Measurements from ENCODE around the gene RFX3. TPM values are rescaled to one million over a fixed set of nuclear protein-coding genes. Genes with fewer than 3 reads are reported as not detected.

Gene RFX3
- polyA plus RNA-seq, 1 donor = 9.8 TPM

DNA sequence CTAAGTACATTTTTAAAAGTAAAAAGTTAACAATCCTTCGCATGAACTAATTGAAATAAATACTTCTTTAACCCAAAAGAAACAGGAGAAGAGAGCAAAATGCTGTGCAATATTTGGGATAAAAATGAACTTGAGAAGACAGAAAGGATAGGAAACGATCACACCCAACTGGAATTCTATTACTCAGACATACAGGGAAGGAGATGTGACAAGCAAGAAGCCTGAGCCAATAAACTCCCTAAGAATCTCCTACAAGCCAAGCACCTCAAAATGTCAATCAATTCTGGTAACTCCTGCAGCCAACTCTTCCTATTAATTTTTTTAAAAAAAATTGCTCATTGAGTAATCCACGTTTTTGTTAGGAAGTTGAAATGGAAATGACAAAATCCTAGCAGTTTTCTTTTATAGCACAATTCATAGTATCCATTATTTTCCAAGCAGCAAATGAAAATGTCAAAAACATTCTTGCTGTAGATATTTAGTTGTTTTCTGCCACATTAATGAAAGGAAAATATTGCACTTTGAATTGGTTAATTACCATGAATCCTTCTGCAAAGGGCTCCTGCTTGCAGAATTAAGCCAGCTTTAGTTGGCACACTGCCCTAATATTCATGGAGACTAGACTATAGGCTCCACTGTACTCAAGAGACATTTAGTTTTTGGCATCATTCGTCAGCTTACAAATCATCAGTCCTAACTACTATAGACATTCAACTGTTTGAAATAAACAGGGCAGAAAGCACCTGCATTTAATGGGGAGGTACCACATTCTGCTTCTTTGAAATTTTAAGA is 89.0 kb downstream of the RFX3 start:
- DNase-seq = no peak
- no peaks in the 10 kb centered on the region for H3K4me1 ChIP-seq (ENCODE audit: control insufficient read depth, insufficient read depth, low read length)
- no peaks in the 10 kb centered on the region for H3K36me3 ChIP-seq (ENCODE audit: control insufficient read depth, insufficient read depth, low read length)
- H3K9me3 ChIP-seq (ENCODE audit: control insufficient read depth, low read depth, low read length) = no peaks in the 10 kb centered on the region
- H3K27ac ChIP-seq (ENCODE audit: low read length) = no peak overlapping the region
- 93% methylated on average over 1 of the region's 4 CpGs for WGBS (ENCODE audit: insufficient coverage, low lambda C conversion rate)
- no peak overlapping the region for H3K4me3 ChIP-seq (ENCODE audit: low read length)
- H3K27me3 ChIP-seq (ENCODE audit: control insufficient read depth, insufficient read depth, low read length) = no peaks in the 10 kb centered on the region

DNA sequence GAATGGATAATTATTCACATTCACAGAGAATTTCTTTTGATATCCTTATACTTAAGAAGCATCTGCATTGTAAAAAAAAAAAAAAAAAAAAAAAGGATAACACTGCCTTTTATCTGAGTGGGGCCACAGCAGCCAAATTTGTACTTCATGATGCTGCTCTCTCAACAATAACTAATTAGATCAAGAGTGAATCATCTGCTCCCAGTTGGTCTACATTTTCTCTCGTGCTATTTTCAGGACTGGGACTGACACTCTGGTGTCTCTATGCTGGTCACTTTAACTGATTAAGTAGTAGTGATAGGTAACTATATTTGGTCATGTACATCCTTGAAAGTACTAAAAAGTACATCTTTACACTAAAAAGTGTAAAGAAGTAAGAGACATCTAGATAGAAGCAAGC is 90.1 kb downstream of the RFX3 start:
- WGBS (ENCODE audit: insufficient coverage, low lambda C conversion rate) = no CpG with 5 or more reads among the region's 1 CpG
- H3K9me3 ChIP-seq (ENCODE audit: control insufficient read depth, low read depth, low read length) = no peaks in the 10 kb centered on the region
- no peaks in the 10 kb centered on the region for H3K4me1 ChIP-seq (ENCODE audit: control insufficient read depth, insufficient read depth, low read length)
- no peaks in the 10 kb centered on the region for H3K27me3 ChIP-seq (ENCODE audit: control insufficient read depth, insufficient read depth, low read length)
- no peaks in the 10 kb centered on the region for H3K36me3 ChIP-seq (ENCODE audit: control insufficient read depth, insufficient read depth, low read length)
- DNase-seq = no peak
- no peak overlapping the region for H3K4me3 ChIP-seq (ENCODE audit: low read length)
- no peak overlapping the region for H3K27ac ChIP-seq (ENCODE audit: low read length)

- DNase-seq = no peak
- no CpG with 5 or more reads among the region's 1 CpG for WGBS (ENCODE audit: insufficient coverage, low lambda C conversion rate)
- Histone ChIP-seq H3K27ac (ENCODE audit: low read length) (no peak overlapping the region), H3K36me3 (ENCODE audit: control insufficient read depth, insufficient read depth, low read length) (no peaks in the 10 kb centered on the region), H3K27me3 (ENCODE audit: control insufficient read depth, insufficient read depth, low read length) (no peaks in the 10 kb centered on the region), H3K4me1 (ENCODE audit: control insufficient read depth, insufficient read depth, low read length) (no peaks in the 10 kb centered on the region), H3K4me3 (ENCODE audit: low read length) (no peak overlapping the region), H3K9me3 (ENCODE audit: control insufficient read depth, low read depth, low read length) (no peaks in the 10 kb centered on the region)
Observed at GRCh38 chr9:3434594-3434993, 91.2 kb downstream of the RFX3 start.

DNA sequence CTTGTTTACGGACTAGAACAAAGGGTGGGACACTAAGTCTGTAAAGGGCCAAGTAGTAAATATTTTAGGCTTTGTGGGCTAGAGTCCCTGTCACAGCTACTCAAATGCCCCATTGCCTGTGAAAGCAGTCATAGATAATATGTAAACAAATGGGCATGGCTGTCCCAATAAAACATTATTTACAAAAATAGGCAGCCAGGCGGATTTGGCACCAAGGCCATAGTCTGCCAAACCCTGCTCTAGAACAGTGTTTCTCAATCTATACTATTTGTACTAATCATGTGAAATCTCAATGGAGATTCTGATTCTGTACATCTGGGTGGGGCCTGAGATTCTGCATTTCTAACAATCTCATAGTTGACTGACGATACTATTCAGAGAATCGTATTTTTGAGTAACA is 92.0 kb downstream of the RFX3 start:
- no peaks in the 10 kb centered on the region for H3K9me3 ChIP-seq (ENCODE audit: control insufficient read depth, low read depth, low read length)
- H3K36me3 ChIP-seq (ENCODE audit: control insufficient read depth, insufficient read depth, low read length) = no peaks in the 10 kb centered on the region
- WGBS (ENCODE audit: insufficient coverage, low lambda C conversion rate) = 100% methylated on average over 1 of the region's 4 CpGs
- H3K4me1 ChIP-seq (ENCODE audit: control insufficient read depth, insufficient read depth, low read length) = no peaks in the 10 kb centered on the region
- H3K27ac ChIP-seq (ENCODE audit: low read length) = no peak overlapping the region
- no peak overlapping the region for H3K4me3 ChIP-seq (ENCODE audit: low read length)
- H3K27me3 ChIP-seq (ENCODE audit: control insufficient read depth, insufficient read depth, low read length) = no peaks in the 10 kb centered on the region
- DNase-seq = no peak

DNA sequence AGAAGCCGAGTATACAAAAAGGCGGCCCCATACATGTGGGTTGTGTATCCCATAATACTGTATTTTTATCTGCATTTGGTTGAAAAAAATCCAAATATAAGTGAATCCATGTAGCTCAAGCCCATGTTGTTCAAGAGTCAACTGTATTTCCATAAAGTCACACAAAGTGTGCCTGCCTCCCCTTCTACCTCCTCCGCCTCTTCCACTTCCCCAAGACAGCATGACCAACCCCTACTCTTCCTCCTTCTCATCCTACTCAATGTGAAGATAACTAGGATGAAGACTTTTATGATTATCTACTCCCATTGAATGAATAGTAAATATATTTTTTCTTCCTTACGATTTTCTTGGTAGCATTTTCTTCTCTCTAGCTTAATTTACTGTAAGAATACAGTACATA is 92.7 kb downstream of the RFX3 start:
- DNase-seq = no peak
- Histone ChIP-seq H3K9me3 (ENCODE audit: control insufficient read depth, low read depth, low read length) (no peaks in the 10 kb centered on the region), H3K36me3 (ENCODE audit: control insufficient read depth, insufficient read depth, low read length) (no peaks in the 10 kb centered on the region), H3K4me1 (ENCODE audit: control insufficient read depth, insufficient read depth, low read length) (no peaks in the 10 kb centered on the region), H3K27ac (ENCODE audit: low read length) (no peak overlapping the region), H3K4me3 (ENCODE audit: low read length) (no peak overlapping the region), H3K27me3 (ENCODE audit: control insufficient read depth, insufficient read depth, low read length) (no peaks in the 10 kb centered on the region)
- WGBS (ENCODE audit: insufficient coverage, low lambda C conversion rate) = 100% methylated on average over 1 of the region's 4 CpGs

GRCh38 chr9:3431890-3432289 is 93.9 kb downstream of the RFX3 start:
- Histone ChIP-seq H3K4me1 (ENCODE audit: control insufficient read depth, insufficient read depth, low read length) (no peaks in the 10 kb centered on the region), H3K9me3 (ENCODE audit: control insufficient read depth, low read depth, low read length) (no peaks in the 10 kb centered on the region), H3K4me3 (ENCODE audit: low read length) (no peak overlapping the region), H3K27ac (ENCODE audit: low read length) (no peak overlapping the region), H3K27me3 (ENCODE audit: control insufficient read depth, insufficient read depth, low read length) (no peaks in the 10 kb centered on the region), H3K36me3 (ENCODE audit: control insufficient read depth, insufficient read depth, low read length) (no peaks in the 10 kb centered on the region)
- 80% methylated on average over 1 of the region's 3 CpGs for WGBS (ENCODE audit: insufficient coverage, low lambda C conversion rate)
- DNase-seq = no peak

GRCh38 chr9:3419893-3420292 is 105.9 kb downstream of the RFX3 start:
- Histone ChIP-seq H3K4me1 (ENCODE audit: control insufficient read depth, insufficient read depth, low read length) (no peaks in the 10 kb centered on the region), H3K27ac (ENCODE audit: low read length) (no peak overlapping the region), H3K27me3 (ENCODE audit: control insufficient read depth, insufficient read depth, low read length) (no peaks in the 10 kb centered on the region), H3K36me3 (ENCODE audit: control insufficient read depth, insufficient read depth, low read length) (no peaks in the 10 kb centered on the region), H3K4me3 (ENCODE audit: low read length) (no peak overlapping the region), H3K9me3 (ENCODE audit: control insufficient read depth, low read depth, low read length) (no peaks in the 10 kb centered on the region)
- WGBS (ENCODE audit: insufficient coverage, low lambda C conversion rate) = 87% methylated on average over 3 of the region's 11 CpGs
- DNase-seq = no peak

DNA sequence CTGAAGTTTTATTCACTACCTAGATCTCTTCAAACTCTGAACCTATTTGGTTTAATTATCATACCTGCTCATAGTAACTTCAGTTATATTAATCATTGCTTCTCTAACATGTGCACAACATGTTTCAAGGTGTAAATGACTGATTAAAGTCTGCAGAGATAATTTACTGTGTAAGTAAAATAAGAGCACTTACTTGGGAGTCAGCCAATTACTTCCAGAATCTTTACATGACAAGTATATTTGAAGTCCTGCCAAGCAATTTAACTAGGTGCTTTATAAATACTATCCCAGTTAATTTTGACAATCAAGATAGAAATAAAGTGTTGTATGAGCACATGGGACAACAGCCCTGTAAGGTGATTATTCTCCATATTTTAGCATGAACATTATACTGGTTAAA is 109.9 kb downstream of the RFX3 start:
- Histone ChIP-seq H3K27me3 (ENCODE audit: control insufficient read depth, insufficient read depth, low read length) (no peaks in the 10 kb centered on the region), H3K4me3 (ENCODE audit: low read length) (no peak overlapping the region), H3K4me1 (ENCODE audit: control insufficient read depth, insufficient read depth, low read length) (no peaks in the 10 kb centered on the region), H3K27ac (ENCODE audit: low read length) (no peak overlapping the region), H3K9me3 (ENCODE audit: control insufficient read depth, low read depth, low read length) (no peaks in the 10 kb centered on the region), H3K36me3 (ENCODE audit: control insufficient read depth, insufficient read depth, low read length) (no peaks in the 10 kb centered on the region)
- DNase-seq = no peak

- no peak for DNase-seq
- Histone ChIP-seq H3K4me3 (ENCODE audit: low read length) (no peak overlapping the region), H3K36me3 (ENCODE audit: control insufficient read depth, insufficient read depth, low read length) (no peaks in the 10 kb centered on the region), H3K9me3 (ENCODE audit: control insufficient read depth, low read depth, low read length) (no peaks in the 10 kb centered on the region), H3K4me1 (ENCODE audit: control insufficient read depth, insufficient read depth, low read length) (no peaks in the 10 kb centered on the region), H3K27ac (ENCODE audit: low read length) (no peak overlapping the region), H3K27me3 (ENCODE audit: control insufficient read depth, insufficient read depth, low read length) (no peaks in the 10 kb centered on the region)
Observed at GRCh38 chr9:3413984-3414383, 111.8 kb downstream of the RFX3 start.

DNA sequence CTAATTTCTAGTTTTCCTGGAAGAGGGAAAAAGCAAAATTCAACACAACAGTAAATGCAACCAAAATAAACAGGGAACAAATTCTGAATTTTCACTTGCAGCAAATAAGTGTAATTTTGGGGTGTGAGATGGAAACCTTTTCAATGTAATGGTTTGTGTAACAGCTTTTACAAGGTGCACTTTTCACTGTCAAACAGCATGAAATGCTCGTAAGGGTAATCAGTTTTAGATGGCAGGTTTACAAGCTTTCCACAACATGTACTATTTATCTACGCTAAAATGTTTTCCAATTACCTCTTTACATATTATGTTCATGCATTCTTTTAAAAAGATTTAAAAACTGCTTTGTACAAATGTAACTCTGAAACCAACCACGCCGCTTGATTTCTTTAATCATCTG is 115.3 kb downstream of the RFX3 start:
- Histone ChIP-seq H3K4me1 (ENCODE audit: control insufficient read depth, insufficient read depth, low read length) (no peaks in the 10 kb centered on the region), H3K9me3 (ENCODE audit: control insufficient read depth, low read depth, low read length) (no peaks in the 10 kb centered on the region), H3K4me3 (ENCODE audit: low read length) (no peak overlapping the region), H3K36me3 (ENCODE audit: control insufficient read depth, insufficient read depth, low read length) (no peaks in the 10 kb centered on the region), H3K27ac (ENCODE audit: low read length) (no peak overlapping the region), H3K27me3 (ENCODE audit: control insufficient read depth, insufficient read depth, low read length) (no peaks in the 10 kb centered on the region)
- DNase-seq = no peak
- 92% methylated on average over 4 of the region's 4 CpGs for WGBS (ENCODE audit: insufficient coverage, low lambda C conversion rate)

DNA sequence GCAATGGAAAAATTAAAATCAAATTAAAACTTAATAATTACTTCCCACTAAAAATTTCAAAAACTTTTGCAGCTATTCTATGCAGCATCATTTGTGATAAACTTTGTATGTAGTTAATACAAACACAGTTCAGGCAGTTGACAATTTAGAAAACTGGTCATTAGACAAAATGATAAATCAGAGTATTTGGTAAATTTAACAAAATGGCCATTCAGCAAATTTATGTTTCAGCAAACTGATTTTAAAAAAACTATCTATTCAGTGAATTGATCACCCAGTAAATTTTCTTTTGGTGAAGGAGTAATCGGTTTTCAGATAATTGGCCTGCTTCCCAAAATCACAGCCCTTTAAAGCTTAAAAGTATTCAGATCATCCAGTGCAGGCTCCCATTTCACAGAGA is 116.3 kb downstream of the RFX3 start:
- DNase-seq = no peak
- no peaks in the 10 kb centered on the region for H3K36me3 ChIP-seq (ENCODE audit: control insufficient read depth, insufficient read depth, low read length)
- H3K4me1 ChIP-seq (ENCODE audit: control insufficient read depth, insufficient read depth, low read length) = no peaks in the 10 kb centered on the region
- H3K9me3 ChIP-seq (ENCODE audit: control insufficient read depth, low read depth, low read length) = no peaks in the 10 kb centered on the region
- no peaks in the 10 kb centered on the region for H3K27me3 ChIP-seq (ENCODE audit: control insufficient read depth, insufficient read depth, low read length)
- H3K4me3 ChIP-seq (ENCODE audit: low read length) = no peak overlapping the region
- 100% methylated on average over 1 of the region's 1 CpG for WGBS (ENCODE audit: insufficient coverage, low lambda C conversion rate)
- H3K27ac ChIP-seq (ENCODE audit: low read length) = no peak overlapping the region

All from large intestine (tissue), 3 donors.